Measurements from ENCODE around the gene NHSL2. TPM values are rescaled to one million over a fixed set of nuclear protein-coding genes. Genes with fewer than 3 reads are reported as not detected.
A peak's percentile ranks its signal among the peaks of the same experiment; 100 is the strongest.

The NHSL2 gene
- total RNA-seq, 2 donors from 2014 or later: 1.6 to 2.9 TPM

GRCh38 chrX:72030431-72030830, 119.8 kb downstream of the NHSL2 start:
- H3K27me3 ChIP-seq: no peaks in the 10 kb centered on the region
- no peak for TF ChIP-seq CTCF (IDR thresholded peaks at IDR 0.05)
- no peak for TF ChIP-seq POLR2A (IDR thresholded peaks at IDR 0.05)
- DNase-seq (no peak), ATAC-seq (no peak)
- H3K9me3 ChIP-seq: no peaks in the 10 kb centered on the region
- intact Hi-C loops (cut with DNase I): no loop called here
- peaks cover 15% of the 10 kb centered on the region for H3K4me1 ChIP-seq
- peak overlapping the region in 2 of 4 donors; percentile 23 to 25 for H3K27ac ChIP-seq
- WGBS, 2 donors: 20% methylated on average over 3 of the region's 3 CpGs
- no peaks in the 10 kb centered on the region for H3K36me3 ChIP-seq (replicated peaks in 1 of 2; ENCODE audit: insufficient read depth in 1 of 2, low read depth in 2 of 2)
- no peak overlapping the region for H3K4me3 ChIP-seq

GRCh38 chrX:72031118-72031517, 120.5 kb downstream of the NHSL2 start:
- intact Hi-C loops (cut with DNase I): no loop called here
- no peak overlapping the region for H3K27ac ChIP-seq
- TF ChIP-seq POLR2A (IDR thresholded peaks at IDR 0.05) (no peak), CTCF (IDR thresholded peaks at IDR 0.05) (no peak)
- H3K4me1 ChIP-seq: peaks cover 15% of the 10 kb centered on the region
- no peaks in the 10 kb centered on the region for H3K9me3 ChIP-seq
- no peaks in the 10 kb centered on the region for H3K27me3 ChIP-seq
- H3K4me3 ChIP-seq: no peak overlapping the region
- DNase-seq: no peak
- WGBS, 2 donors: 100% methylated on average over 1 of the region's 1 CpG
- ATAC-seq: no peak
- no peaks in the 10 kb centered on the region for H3K36me3 ChIP-seq (replicated peaks in 1 of 2; ENCODE audit: insufficient read depth in 1 of 2, low read depth in 2 of 2)

GRCh38 chrX:72031634-72032033, 121.0 kb downstream of the NHSL2 start:
- H3K4me1 ChIP-seq: peaks cover 15% of the 10 kb centered on the region
- no peaks in the 10 kb centered on the region for H3K9me3 ChIP-seq
- TF ChIP-seq CTCF (IDR thresholded peaks at IDR 0.05) (no peak), POLR2A (IDR thresholded peaks at IDR 0.05) (no peak)
- ATAC-seq (no peak), DNase-seq (no peak)
- H3K27ac ChIP-seq: no peak overlapping the region
- no peaks in the 10 kb centered on the region for H3K27me3 ChIP-seq
- intact Hi-C loops (cut with DNase I): no loop called here
- WGBS, 2 donors: 82 to 95% methylated on average over 5 of the region's 5 CpGs
- no peak overlapping the region for H3K4me3 ChIP-seq
- H3K36me3 ChIP-seq (replicated peaks in 1 of 2; ENCODE audit: insufficient read depth in 1 of 2, low read depth in 2 of 2): no peaks in the 10 kb centered on the region

- ATAC-seq (no peak), DNase-seq (no peak)
- Histone ChIP-seq H3K9me3 (no peaks in the 10 kb centered on the region), H3K4me3 (no peak overlapping the region), H3K4me1 (no peaks in the 10 kb centered on the region), H3K36me3 (replicated peaks in 1 of 2; ENCODE audit: insufficient read depth in 1 of 2, low read depth in 2 of 2) (no peaks in the 10 kb centered on the region), H3K27ac (no peak overlapping the region), H3K27me3 (no peaks in the 10 kb centered on the region)
- WGBS, 2 donors: 78 to 100% methylated on average over 1 to 2 of the region's 2 CpGs
- TF ChIP-seq POLR2A (IDR thresholded peaks at IDR 0.05) (no peak), CTCF (IDR thresholded peaks at IDR 0.05) (no peak)
- intact Hi-C loops (cut with DNase I): no loop called here
Observed at GRCh38 chrX:72037601-72038000, 127.0 kb downstream of the NHSL2 start.

- ATAC-seq: no peak
- no peaks in the 10 kb centered on the region for H3K36me3 ChIP-seq (replicated peaks in 1 of 2; ENCODE audit: insufficient read depth in 1 of 2, low read depth in 2 of 2)
- H3K27ac ChIP-seq: no peak overlapping the region
- TF ChIP-seq CTCF (IDR thresholded peaks at IDR 0.05): no peak
- no peak for TF ChIP-seq POLR2A (IDR thresholded peaks at IDR 0.05)
- H3K9me3 ChIP-seq: no peaks in the 10 kb centered on the region
- WGBS, 2 donors: 83 to 90% methylated on average over 2 to 4 of the region's 4 CpGs
- DNase-seq: no peak
- no peaks in the 10 kb centered on the region for H3K4me1 ChIP-seq
- no peak overlapping the region for H3K4me3 ChIP-seq
- intact Hi-C loops (cut with DNase I): no loop called here
- H3K27me3 ChIP-seq: no peaks in the 10 kb centered on the region
Observed at GRCh38 chrX:72038016-72038415, 127.4 kb downstream of the NHSL2 start.

Measured in body of pancreas (tissue), 4 donors.